ENCODE measurements around the gene NPR1.
"Not testable (repeated sequence)": the region's sequence is repeated elsewhere in the genome, so short reads cannot be mapped to it uniquely, and the experiment has no call there.

Gene NPR1

DNA sequence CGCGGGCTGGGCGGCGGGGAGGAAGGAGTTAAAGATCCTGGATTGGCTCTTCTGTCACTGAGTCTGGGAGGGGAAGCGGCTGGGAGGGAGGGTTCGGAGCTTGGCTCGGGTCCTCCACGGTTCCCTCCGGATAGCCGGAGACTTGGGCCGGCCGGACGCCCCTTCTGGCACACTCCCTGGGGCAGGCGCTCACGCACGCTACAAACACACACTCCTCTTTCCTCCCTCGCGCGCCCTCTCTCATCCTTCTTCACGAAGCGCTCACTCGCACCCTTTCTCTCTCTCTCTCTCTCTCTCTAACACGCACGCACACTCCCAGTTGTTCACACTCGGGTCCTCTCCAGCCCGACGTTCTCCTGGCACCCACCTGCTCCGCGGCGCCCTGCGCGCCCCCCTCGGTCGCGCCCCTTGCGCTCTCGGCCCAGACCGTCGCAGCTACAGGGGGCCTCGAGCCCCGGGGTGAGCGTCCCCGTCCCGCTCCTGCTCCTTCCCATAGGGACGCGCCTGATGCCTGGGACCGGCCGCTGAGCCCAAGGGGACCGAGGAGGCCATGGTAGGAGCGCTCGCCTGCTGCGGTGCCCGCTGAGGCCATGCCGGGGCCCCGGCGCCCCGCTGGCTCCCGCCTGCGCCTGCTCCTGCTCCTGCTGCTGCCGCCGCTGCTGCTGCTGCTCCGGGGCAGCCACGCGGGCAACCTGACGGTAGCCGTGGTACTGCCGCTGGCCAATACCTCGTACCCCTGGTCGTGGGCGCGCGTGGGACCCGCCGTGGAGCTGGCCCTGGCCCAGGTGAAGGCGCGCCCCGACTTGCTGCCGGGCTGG lies at the start of gene NPR1:
Gene NPR1, plus strand, starts transcription at position 170 of the 818 bp plus-strand sequence. Its CDS starts 421 bp downstream, at position 591.
- in situ Hi-C loops (cut with MboI; ENCODE audit: low sequenced_read_pairs), result no loop called here

DNA sequence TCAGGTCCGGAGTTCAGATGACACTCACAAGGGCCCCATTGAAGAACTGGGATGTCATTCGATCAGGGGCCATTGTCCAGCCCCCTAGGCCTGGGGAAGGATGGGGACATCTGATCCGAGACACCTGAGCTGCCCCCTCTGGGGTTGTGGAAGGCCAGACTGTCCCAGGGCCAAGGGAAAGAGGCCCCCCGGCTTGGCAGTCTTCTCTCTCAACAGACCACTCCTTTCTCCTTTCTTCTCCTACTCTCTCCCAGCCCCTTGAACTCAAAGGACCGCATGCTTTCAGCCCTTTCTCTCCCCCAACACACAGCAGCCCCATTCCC lies 49.2 kb upstream of the NPR1 start:
- in situ Hi-C loops (cut with MboI; ENCODE audit: low sequenced_read_pairs), result no loop called here

DNA sequence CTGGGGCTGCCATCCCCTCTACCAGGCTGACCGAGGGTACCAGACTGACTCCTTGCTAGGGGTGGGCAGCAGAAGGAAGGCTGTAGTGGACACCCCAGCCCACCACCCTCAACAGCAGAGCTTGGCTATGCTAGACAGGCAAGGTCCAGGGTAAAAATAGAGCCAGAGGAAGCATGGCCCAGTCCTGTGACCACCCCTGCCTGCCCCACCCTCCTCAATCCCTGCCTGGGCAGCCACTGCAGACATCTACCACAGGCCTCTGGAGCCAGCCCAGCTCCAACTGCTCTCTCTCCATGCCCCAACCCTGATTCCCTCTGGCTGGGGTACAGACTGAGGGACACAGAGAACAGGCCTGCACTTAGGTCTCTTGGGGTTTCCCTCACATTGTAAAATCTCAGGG lies 48.5 kb upstream of the NPR1 start:
- in situ Hi-C loops (cut with MboI; ENCODE audit: low sequenced_read_pairs), result no loop called here

DNA sequence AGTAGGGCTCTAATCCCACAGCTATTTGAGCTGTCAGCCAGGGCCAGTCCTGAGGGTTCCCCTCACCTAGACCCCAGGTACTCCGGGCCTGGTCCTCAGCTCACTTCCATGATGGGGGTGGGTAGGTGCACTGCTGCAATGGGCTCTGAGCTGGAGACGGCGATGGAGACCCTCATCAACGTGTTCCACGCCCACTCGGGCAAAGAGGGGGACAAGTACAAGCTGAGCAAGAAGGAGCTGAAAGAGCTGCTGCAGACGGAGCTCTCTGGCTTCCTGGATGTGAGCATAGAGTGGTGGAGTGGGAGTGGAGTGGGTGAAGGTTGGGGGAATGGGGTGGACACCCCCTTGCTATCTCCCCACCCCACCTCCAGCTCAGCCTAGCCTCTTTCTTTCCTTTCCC lies 48.1 kb upstream of the NPR1 start:
- in situ Hi-C loops (cut with MboI; ENCODE audit: low sequenced_read_pairs), result no loop called here

GRCh38 chr1:153631047-153632022 lies 47.2 kb upstream of the NPR1 start:
- in situ Hi-C loops (cut with MboI; ENCODE audit: low sequenced_read_pairs), result no loop called here

DNA sequence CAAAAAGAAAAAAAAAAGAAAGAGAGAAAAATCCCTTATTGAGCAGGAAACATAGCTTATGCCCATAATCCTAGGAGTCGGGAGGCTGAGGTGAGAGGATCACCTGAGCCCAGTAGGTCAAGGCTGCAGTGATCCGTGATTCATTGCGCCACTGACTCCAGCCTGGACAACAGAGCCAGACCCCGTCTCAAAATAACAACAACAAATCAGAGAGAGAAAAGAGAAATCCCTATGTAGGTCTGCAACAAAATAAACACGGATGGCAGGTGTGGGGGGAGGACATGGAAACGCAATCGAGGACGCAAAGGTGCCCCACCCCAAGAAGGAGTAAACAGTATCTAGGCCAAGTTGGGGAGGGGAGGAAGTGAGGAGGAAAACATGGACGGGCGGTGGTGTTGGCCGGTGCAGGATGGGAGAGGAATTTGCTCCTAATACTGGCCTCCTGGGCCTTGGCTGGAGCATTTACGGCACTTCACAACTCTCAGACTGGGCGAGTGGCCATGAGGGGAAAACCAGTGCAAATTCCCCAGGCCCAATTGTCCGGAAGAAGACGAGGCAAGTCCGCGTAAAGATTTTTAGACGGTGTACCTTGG lies 45.2 kb upstream of the NPR1 start:
- in situ Hi-C loops (cut with MboI; ENCODE audit: low sequenced_read_pairs), result no loop called here

GRCh38 chr1:153633754-153634665 lies 44.5 kb upstream of the NPR1 start, which contains the start of gene CHTOP:
CHTOP (plus strand) TSS chr1:153634066; CDS start chr1:153636589, 2,523 bp downstream.
- in situ Hi-C loops (cut with MboI; ENCODE audit: low sequenced_read_pairs), result no loop called here

DNA sequence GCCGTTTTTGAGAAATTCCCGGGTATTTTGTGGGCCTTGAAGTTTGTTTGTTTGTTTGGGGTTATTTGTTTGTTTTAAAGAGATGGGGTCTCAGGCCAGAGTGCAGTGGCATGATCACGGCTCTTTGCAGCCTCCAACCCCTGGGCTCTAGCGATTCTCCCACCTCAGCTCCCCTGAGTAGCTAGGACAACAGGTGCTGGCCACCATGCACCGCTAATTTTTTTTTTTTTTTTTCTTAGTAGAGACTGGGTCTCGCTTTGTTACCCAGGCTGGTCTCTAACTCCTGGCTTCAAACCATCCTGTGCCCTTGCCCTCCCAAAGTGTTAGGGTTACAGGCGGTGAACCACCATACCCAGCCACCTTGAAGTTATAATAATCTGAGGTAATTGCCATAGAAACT lies 42.6 kb upstream of the NPR1 start:
- in situ Hi-C loops (cut with MboI; ENCODE audit: low sequenced_read_pairs), result no loop called here

- in situ Hi-C loops (cut with MboI; ENCODE audit: low sequenced_read_pairs), result no loop called here
Measured at GRCh38 chr1:153636312-153636711, 42.2 kb upstream of the NPR1 start.

DNA sequence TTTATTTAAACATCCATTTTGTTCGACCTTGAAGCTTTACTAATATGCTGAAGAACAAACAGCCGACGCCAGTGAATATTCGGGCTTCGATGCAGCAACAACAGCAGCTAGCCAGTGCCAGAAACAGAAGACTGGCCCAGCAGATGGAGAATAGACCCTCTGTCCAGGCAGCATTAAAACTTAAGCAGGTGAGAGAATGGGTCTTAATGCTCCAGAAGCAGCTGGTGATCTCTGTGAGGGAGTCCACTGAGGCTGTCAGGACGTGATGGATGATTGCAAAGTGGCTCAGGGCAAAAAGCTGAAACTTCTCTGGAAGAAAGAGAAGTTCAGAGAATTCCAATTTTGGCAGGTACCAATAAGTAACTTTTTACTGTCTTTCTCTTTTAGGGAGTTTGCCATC lies 40.2 kb upstream of the NPR1 start:
- in situ Hi-C loops (cut with MboI; ENCODE audit: low sequenced_read_pairs), result no loop called here

GRCh38 chr1:153639280-153639679 lies 39.2 kb upstream of the NPR1 start:
- in situ Hi-C loops (cut with MboI; ENCODE audit: low sequenced_read_pairs), result no loop called here

DNA sequence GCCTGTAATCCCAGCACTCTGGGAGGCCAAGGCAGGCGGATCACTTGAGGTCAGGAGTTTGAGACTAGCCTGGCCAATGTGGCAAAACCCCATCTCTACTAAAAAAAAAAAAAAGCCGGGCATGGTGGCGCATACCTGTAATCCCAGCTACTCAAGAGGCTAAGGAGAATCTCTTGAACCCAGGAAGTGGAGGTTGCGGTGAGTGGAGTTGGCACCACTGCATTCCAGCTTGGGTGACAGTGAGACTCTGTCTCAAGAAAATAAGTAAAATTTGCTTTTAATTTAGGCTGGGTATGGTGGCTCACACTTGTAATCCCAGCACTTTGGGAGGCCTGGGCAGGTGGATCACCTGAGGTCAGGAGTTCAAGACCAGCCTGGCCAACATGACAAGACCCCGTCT lies 38.3 kb upstream of the NPR1 start:
- in situ Hi-C loops (cut with MboI; ENCODE audit: low sequenced_read_pairs), result not testable (repeated sequence)

GRCh38 chr1:153640861-153641260 lies 37.6 kb upstream of the NPR1 start:
- in situ Hi-C loops (cut with MboI; ENCODE audit: low sequenced_read_pairs), result no loop called here

DNA sequence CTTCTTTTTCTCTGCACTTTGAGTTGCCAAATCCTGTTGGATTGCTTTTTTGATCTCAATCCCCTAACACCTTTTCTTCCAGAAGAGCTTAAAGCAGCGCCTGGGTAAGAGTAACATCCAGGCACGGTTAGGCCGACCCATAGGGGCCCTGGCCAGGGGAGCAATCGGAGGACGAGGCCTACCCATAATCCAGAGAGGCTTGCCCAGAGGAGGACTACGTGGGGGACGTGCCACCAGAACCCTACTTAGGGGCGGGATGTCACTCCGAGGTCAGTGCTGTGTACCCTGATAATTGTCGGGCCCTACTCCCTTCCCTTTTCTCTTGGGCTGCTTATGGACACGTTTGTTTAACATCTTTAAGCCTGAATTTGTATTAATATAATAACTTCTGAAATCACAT lies 36.3 kb upstream of the NPR1 start:
- in situ Hi-C loops (cut with MboI; ENCODE audit: low sequenced_read_pairs), result no loop called here

GRCh38 chr1:153643100-153643499 lies 35.4 kb upstream of the NPR1 start:
- in situ Hi-C loops (cut with MboI; ENCODE audit: low sequenced_read_pairs), result no loop called here

GRCh38 chr1:153643816-153644215 lies 34.7 kb upstream of the NPR1 start:
- in situ Hi-C loops (cut with MboI; ENCODE audit: low sequenced_read_pairs), result no loop called here

DNA sequence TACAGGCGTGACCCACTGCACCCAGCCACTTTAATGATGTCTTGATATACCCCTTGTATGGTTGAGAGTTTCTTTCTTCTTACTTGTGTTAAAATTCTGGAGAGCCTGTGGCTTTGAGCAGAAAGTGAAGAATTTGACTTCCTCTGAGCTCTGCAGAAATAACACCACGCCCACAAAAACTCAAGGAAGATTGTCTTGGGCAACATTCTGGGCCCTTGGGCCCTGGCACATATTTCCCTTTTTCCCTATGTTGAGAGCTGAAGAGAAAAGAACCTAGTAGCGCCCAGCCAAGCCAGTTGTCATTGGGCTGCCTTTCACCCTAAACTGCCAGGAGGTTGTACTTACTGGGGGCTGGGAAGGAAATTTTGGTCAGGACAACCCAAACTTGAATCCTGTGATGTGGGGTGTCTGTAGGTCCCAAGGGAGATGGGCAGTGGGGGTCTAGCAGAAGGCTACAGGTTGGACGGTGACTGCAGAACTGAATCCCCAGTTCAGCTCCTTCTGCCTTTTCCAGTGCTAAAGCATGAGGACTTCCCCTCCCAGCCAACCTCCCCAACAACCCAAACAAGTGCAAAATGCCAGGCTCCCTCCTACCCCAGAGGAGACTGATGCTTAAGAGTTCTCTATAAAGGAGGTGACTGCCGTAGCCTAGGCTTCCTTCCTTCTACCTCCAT lies 31.7 kb upstream of the NPR1 start:
- in situ Hi-C loops (cut with MboI; ENCODE audit: low sequenced_read_pairs), result no loop called here

DNA sequence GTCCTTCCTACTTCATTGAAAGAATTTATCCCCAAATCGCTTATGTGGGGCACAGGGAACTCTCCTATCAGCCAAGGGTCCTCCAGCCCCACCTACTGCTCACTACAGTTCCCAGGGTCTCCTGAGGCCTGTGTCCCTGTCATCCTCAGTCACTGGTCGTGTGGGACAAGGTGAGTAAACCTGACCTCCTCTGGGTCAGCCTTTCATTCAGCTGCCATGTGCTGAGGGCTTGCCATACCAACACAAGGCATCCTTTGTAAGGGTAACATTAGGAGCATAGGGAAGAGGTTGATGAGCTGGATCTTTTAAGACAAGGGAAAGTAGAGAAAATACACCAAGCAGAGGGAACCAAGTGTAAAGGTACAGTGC lies 31.2 kb upstream of the NPR1 start:
- in situ Hi-C loops (cut with MboI; ENCODE audit: low sequenced_read_pairs), result no loop called here

DNA sequence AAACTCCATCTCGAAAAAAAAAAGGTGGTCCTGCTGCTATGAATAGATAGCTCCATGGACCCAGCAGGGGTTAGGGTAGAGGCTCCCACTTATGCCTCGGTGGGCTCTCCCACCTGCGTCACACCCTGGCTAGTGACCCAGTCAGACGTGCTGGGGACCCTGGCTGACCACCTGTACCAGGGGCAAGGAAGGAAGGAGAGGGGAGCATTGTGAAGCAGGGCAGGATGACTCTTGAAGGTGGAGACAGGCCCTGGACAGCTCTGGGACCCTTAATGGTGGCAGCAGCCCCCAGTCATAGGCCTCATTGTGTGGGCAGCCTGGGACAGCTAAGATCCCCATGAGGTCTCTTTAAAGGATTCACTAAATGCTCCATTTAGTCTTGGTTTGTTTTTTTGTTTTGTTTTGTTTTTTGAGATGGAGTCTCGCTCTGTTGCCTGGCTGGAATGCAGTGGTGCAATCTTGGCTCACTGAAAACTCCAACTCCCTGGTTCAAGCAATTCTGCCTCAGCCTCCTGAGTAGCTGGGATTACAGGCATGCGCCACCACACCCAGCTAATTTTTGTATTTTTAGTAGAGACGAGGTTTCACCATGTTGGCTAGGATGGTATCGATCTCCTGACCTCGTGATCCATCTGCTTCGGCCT lies 30.4 kb upstream of the NPR1 start:
- in situ Hi-C loops (cut with MboI; ENCODE audit: low sequenced_read_pairs), result no loop called here
